Measurements from ENCODE around the gene LRP5. TPM values are rescaled to one million over a fixed set of nuclear protein-coding genes. Genes with fewer than 3 reads are reported as not detected.

The LRP5 gene
- polyA plus RNA-seq, 1 donor (not counting 4 experiments of a cell fraction or from before 2014, with no cell fraction given) = 6.6 TPM

DNA sequence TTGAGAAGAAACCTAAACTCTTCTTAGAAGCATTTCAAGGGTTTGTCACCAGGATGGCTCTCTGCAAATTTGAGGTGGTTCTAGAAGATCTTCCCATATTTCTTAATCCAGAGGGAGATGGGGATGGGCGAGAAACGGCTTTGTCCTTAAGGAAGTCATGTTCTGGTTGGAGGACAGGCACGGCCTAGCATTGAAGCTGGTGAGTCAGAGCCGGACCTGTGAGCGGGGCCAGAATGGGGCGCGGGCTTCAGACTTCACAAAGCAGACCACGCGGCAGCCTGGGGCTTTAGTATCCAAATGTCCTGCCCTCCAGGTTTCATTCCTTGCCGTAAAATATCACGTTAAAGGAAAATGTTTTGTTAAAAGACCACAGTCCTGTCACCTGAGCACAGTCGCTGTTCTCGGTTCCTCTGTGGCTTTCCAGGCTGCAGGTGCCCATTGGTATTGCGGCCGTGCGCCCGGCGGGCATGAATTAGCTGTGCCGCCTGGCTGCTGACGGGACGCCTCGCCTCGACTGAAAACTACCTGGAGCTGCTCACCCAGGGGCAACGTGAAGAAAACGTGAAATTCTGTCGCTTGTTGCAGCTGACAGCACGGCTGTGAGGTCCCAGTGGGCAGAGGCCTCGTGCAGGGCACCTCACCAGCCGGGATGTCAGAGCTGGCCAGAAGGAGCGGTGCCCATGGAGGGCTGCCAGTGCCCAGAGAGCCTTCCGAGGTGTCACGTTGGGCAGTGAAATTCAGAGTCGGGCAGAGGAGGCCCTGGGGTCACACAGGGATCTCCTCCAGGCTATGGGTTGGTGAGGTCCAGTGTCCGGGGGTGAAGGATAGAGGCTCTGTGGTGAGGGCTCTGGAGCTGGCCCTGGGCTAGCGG lies 59.0 kb downstream of the LRP5 start:
- H3K36me3 ChIP-seq (ENCODE audit: control insufficient read depth in 2 of 2, extremely low read depth in 1 of 2, insufficient read depth in 2 of 2, low read length in 2 of 2) = peaks cover 7% of the 10 kb centered on the region in 2 experiments
- dilution Hi-C loops (cut with MboI; ENCODE audit: extremely low pct_ligation_motif_present, low sequenced_read_pairs) = no loop called here
- H3K4me2 ChIP-seq (ENCODE audit: control insufficient read depth, extremely low read depth, insufficient read depth, low read depth, low read length) = no peak overlapping the region
- DNase-seq (ENCODE audit: low read depth, low spot score) = no peak
- H3K9me1 ChIP-seq (ENCODE audit: control insufficient read depth, extremely low read depth, insufficient read depth, low read length) = no peaks in the 10 kb centered on the region
- no peak overlapping the region for H3K9ac ChIP-seq (ENCODE audit: control insufficient read depth, extremely low read depth, insufficient read depth, low read length)
- no peaks in the 10 kb centered on the region for H3K9me3 ChIP-seq (ENCODE audit: control insufficient read depth, low read depth, low read length)
- no peak overlapping the region for H3K27ac ChIP-seq (ENCODE audit: control insufficient read depth, insufficient read depth, low read length)
- no peaks in the 10 kb centered on the region for H3K27me3 ChIP-seq (ENCODE audit: control insufficient read depth, extremely low read depth, insufficient read depth, low read length)
- H3K4me1 ChIP-seq (ENCODE audit: control insufficient read depth, extremely low read depth, insufficient read depth, low read length) = no peaks in the 10 kb centered on the region
- no peaks in the 10 kb centered on the region for H3K79me2 ChIP-seq (ENCODE audit: control insufficient read depth, insufficient read depth, low read length)
- no peak overlapping the region for H3K4me3 ChIP-seq (ENCODE audit: control insufficient read depth in 2 of 3, extremely low read depth in 1 of 3, insufficient read depth in 2 of 3, low read depth in 1 of 3, low read length in 3 of 3)
- TF ChIP-seq, protein P1, sequence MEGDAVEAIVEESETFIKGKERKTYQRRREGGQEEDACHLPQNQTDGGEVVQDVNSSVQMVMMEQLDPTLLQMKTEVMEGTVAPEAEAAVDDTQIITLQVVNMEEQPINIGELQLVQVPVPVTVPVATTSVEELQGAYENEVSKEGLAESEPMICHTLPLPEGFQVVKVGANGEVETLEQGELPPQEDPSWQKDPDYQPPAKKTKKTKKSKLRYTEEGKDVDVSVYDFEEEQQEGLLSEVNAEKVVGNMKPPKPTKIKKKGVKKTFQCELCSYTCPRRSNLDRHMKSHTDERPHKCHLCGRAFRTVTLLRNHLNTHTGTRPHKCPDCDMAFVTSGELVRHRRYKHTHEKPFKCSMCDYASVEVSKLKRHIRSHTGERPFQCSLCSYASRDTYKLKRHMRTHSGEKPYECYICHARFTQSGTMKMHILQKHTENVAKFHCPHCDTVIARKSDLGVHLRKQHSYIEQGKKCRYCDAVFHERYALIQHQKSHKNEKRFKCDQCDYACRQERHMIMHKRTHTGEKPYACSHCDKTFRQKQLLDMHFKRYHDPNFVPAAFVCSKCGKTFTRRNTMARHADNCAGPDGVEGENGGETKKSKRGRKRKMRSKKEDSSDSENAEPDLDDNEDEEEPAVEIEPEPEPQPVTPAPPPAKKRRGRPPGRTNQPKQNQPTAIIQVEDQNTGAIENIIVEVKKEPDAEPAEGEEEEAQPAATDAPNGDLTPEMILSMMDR (optimal IDR thresholded peaks at IDR 0.05 in 1 of 3, IDR thresholded peaks at IDR 0.05 in 1 of 3, conservative IDR thresholded peaks at IDR 0.05 in 1 of 3; ENCODE audit: extremely low read depth in 1 of 3, insufficient read depth in 2 of 3, low read length in 3 of 3) = no peak
- no peak for TF ChIP-seq EZH2 (IDR thresholded peaks at IDR 0.05; ENCODE audit: low read length)
- no peak for FAIRE-seq
- no peaks in the 10 kb centered on the region for H4K20me1 ChIP-seq (ENCODE audit: control insufficient read depth, extremely low read depth, insufficient read depth, low read length)
- no peak overlapping the region for H2AFZ ChIP-seq (ENCODE audit: control insufficient read depth, low read length)

DNA sequence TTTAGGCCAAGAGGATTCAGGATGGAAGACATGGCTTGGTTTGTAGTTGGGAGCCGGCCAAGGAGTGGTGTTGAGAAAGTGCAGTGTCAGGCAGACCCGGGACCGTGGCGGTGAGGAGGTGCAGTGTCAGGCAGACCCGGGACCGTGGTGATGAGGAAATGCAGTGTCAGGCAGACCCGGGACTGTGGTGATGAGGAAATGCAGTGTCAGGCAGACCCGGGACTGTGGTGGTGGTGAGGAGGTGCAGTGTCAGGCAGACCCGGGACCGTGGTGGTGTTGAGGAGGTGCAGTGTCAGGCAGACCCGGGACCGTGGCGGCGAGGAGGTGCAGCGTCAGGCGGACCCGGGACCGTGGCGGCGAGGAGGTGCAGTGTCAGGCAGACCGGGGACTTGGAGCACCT lies 59.7 kb downstream of the LRP5 start:
- no peak overlapping the region for H3K27ac ChIP-seq (ENCODE audit: control insufficient read depth, insufficient read depth, low read length)
- H3K9me3 ChIP-seq (ENCODE audit: control insufficient read depth, low read depth, low read length) = no peaks in the 10 kb centered on the region
- dilution Hi-C loops (cut with MboI; ENCODE audit: extremely low pct_ligation_motif_present, low sequenced_read_pairs) = no loop called here
- H3K9ac ChIP-seq (ENCODE audit: control insufficient read depth, extremely low read depth, insufficient read depth, low read length) = no peak overlapping the region
- DNase-seq (ENCODE audit: low read depth, low spot score) (no peak), FAIRE-seq (no peak)
- no peaks in the 10 kb centered on the region for H3K4me1 ChIP-seq (ENCODE audit: control insufficient read depth, extremely low read depth, insufficient read depth, low read length)
- no peaks in the 10 kb centered on the region for H3K9me1 ChIP-seq (ENCODE audit: control insufficient read depth, extremely low read depth, insufficient read depth, low read length)
- H3K36me3 ChIP-seq (ENCODE audit: control insufficient read depth in 2 of 2, extremely low read depth in 1 of 2, insufficient read depth in 2 of 2, low read length in 2 of 2) = peaks cover 4 to 7% of the 10 kb centered on the region in 2 experiments
- no peak overlapping the region for H2AFZ ChIP-seq (ENCODE audit: control insufficient read depth, low read length)
- no peak for TF ChIP-seq EZH2 (IDR thresholded peaks at IDR 0.05; ENCODE audit: low read length)
- TF ChIP-seq, protein P1 (optimal IDR thresholded peaks at IDR 0.05 in 1 of 3, IDR thresholded peaks at IDR 0.05 in 1 of 3, conservative IDR thresholded peaks at IDR 0.05 in 1 of 3; ENCODE audit: extremely low read depth in 1 of 3, insufficient read depth in 2 of 3, low read length in 3 of 3) = no peak
- H4K20me1 ChIP-seq (ENCODE audit: control insufficient read depth, extremely low read depth, insufficient read depth, low read length) = no peaks in the 10 kb centered on the region
- no peaks in the 10 kb centered on the region for H3K79me2 ChIP-seq (ENCODE audit: control insufficient read depth, insufficient read depth, low read length)
- H3K27me3 ChIP-seq (ENCODE audit: control insufficient read depth, extremely low read depth, insufficient read depth, low read length) = no peaks in the 10 kb centered on the region
- no peak overlapping the region for H3K4me2 ChIP-seq (ENCODE audit: control insufficient read depth, extremely low read depth, insufficient read depth, low read depth, low read length)
- H3K4me3 ChIP-seq (ENCODE audit: control insufficient read depth in 2 of 3, extremely low read depth in 1 of 3, insufficient read depth in 2 of 3, low read depth in 1 of 3, low read length in 3 of 3) = no peak overlapping the region

Data from keratinocyte (primary cell).